ENCODE data around the gene TBCC. TPM values are rescaled to one million over a fixed set of nuclear protein-coding genes. Genes with fewer than 3 reads are reported as not detected.

The TBCC gene
- total and polyA plus RNA-seq, 10 of the 15 experiments (the other 5 are each of a cell fraction or from before 2014, with no cell fraction given), result 2.5 to 41.9 (median 20.3) TPM

DNA sequence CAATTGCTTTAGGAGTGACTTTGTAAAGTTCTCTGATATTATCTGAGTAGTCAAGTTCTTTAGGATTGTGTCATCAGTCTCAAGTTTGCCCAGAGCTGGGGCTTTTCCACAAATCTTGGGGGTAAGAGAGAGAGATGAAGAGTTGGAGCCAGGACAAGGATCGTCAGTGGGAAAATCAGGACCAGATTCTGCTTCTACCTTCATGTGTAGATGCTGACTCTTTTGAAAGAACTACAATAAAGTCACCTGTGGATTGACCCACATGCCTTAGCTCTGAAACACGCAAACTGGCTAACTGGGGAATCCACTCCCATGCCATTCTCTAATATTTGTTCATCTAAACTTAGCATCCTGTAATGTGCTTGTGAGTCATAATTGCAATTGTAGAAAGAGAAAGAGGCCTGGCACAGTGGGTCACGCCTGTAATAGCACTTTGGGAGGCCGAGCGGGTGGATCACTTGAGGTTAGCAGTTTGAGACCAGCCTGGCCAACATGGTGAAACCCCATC is 20.3 kb upstream of the TBCC start (continued):
- TF ChIP-seq, protein P1, sequence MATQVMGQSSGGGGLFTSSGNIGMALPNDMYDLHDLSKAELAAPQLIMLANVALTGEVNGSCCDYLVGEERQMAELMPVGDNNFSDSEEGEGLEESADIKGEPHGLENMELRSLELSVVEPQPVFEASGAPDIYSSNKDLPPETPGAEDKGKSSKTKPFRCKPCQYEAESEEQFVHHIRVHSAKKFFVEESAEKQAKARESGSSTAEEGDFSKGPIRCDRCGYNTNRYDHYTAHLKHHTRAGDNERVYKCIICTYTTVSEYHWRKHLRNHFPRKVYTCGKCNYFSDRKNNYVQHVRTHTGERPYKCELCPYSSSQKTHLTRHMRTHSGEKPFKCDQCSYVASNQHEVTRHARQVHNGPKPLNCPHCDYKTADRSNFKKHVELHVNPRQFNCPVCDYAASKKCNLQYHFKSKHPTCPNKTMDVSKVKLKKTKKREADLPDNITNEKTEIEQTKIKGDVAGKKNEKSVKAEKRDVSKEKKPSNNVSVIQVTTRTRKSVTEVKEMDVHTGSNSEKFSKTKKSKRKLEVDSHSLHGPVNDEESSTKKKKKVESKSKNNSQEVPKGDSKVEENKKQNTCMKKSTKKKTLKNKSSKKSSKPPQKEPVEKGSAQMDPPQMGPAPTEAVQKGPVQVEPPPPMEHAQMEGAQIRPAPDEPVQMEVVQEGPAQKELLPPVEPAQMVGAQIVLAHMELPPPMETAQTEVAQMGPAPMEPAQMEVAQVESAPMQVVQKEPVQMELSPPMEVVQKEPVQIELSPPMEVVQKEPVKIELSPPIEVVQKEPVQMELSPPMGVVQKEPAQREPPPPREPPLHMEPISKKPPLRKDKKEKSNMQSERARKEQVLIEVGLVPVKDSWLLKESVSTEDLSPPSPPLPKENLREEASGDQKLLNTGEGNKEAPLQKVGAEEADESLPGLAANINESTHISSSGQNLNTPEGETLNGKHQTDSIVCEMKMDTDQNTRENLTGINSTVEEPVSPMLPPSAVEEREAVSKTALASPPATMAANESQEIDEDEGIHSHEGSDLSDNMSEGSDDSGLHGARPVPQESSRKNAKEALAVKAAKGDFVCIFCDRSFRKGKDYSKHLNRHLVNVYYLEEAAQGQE (IDR thresholded peaks at IDR 0.05; ENCODE audit: low read depth, low read length), result no peak
- TF ChIP-seq MXI1 (IDR thresholded peaks at IDR 0.05; ENCODE audit: low read depth, low read length), result no peak
- TF ChIP-seq, protein P2, sequence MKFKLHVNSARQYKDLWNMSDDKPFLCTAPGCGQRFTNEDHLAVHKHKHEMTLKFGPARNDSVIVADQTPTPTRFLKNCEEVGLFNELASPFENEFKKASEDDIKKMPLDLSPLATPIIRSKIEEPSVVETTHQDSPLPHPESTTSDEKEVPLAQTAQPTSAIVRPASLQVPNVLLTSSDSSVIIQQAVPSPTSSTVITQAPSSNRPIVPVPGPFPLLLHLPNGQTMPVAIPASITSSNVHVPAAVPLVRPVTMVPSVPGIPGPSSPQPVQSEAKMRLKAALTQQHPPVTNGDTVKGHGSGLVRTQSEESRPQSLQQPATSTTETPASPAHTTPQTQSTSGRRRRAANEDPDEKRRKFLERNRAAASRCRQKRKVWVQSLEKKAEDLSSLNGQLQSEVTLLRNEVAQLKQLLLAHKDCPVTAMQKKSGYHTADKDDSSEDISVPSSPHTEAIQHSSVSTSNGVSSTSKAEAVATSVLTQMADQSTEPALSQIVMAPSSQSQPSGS (IDR thresholded peaks at IDR 0.05; ENCODE audit: low read length), result no peak

DNA sequence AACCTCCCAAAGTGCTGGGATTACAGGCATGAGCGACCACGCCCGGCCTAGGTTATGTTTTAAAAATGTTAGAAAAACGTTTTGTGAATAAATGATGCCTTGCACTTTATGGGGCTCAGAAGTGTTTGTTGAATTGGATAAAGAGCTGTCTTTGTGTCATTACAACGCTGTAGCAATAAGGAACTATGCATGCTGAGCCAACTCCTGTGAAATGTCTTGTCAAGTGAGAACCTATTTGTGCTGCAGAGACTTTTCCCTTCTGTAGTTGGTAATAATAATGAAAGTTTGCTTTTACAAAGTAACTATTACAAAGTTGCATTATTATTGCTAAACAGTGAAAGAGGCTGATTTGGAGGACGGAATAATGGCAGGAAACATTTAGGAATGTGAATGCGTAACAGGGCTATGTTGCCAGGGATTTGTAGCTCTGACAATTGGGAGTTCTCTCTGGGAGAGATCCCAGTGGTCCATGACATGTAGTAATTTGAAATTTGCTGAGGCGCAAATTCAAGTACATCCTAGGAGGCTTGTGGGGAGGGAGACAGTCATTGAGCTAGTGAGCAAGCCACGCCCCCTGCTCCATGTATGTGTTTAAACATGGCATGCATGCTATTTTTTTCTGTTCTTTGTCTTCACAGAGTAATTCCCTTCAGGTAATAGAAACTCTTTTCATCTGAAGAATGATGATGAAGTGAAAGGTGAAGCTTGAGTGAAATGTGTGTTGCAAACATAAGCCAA is 19.2 kb upstream of the TBCC start:
- ChIA-PET POLR2A (interaction anchor here (1.4 kb wide), 1 partner anchor 20 kb away, joined by 5 read pairs; the partner anchor contains the start of gene TBCC), RAD21 (ENCODE audit: unreplicated experiment) (interaction anchor here (1.0 to 1.2 kb wide), 2 partner anchors 18 to 26 kb away, joined by 3 to 4 read pairs; no protein-coding TSS in a partner anchor), CTCF (no interaction called here), SMC1A (ENCODE audit: uncharacterized antibody, unreplicated experiment) (interaction anchor here (0.9 to 9.6 kb wide), 2 partner anchors 18 to 28 kb away, joined by 3 to 92 read pairs; partner anchors contain the start of gene TBCC)
- ATAC-seq (no peak), DNase-seq (ENCODE audit: low read depth, low spot score) (no peak), FAIRE-seq (peak; percentile 57)
- Histone ChIP-seq H3K4me3 (no peak overlapping the region), H3K9me3 (replicated peaks; ENCODE audit: control insufficient read depth, insufficient read depth, low read length) (no peaks in the 10 kb centered on the region), H3K4me1 (ENCODE audit: control insufficient read depth, insufficient read depth, low read length) (no peaks in the 10 kb centered on the region), H3K27ac (ENCODE audit: control insufficient read depth, insufficient read depth) (no peak overlapping the region), H3K79me2 (ENCODE audit: control insufficient read depth, insufficient read depth, low read length) (no peaks in the 10 kb centered on the region), H4K20me1 (ENCODE audit: control insufficient read depth, insufficient read depth) (no peaks in the 10 kb centered on the region), H3K27me3 (replicated peaks in 1 of 2; ENCODE audit: control insufficient read depth in 2 of 2, insufficient read depth in 2 of 2, low read length in 1 of 2) (no peaks in the 10 kb centered on the region), H3K4me2 (ENCODE audit: control insufficient read depth, insufficient read depth) (no peak overlapping the region), H3K36me3 (ENCODE audit: control insufficient read depth in 2 of 2, insufficient read depth in 2 of 2, low read length in 1 of 2) (no peaks in the 10 kb centered on the region), H2AFZ (ENCODE audit: control insufficient read depth, low read depth, low read length) (no peak overlapping the region), H3K9ac (ENCODE audit: control insufficient read depth, insufficient read depth, low read length) (no peak overlapping the region)
- BruUV-seq (replicated peaks), result no TSS peak
- 71% methylated on average over 9 of the region's 9 CpGs for WGBS (ENCODE audit: insufficient coverage, insufficient replicate concordance, low lambda C conversion rate, missing lambda C conversion rate)
- TF ChIP-seq TBL1XR1 (IDR thresholded peaks at IDR 0.05; ENCODE audit: low read depth, low read length) (no peak), PML (IDR thresholded peaks at IDR 0.05; ENCODE audit: low read length) (no peak), SMC3 (IDR thresholded peaks at IDR 0.05; ENCODE audit: borderline replicate concordance, low read length) (no peak), SREBF1 (IDR thresholded peaks at IDR 0.05; ENCODE audit: low read length) (no peak), SPI1 (IDR thresholded peaks at IDR 0.05; ENCODE audit: borderline replicate concordance, insufficient read depth, low read depth, low read length) (no peak), POLR2AphosphoS2 (IDR thresholded peaks at IDR 0.05; ENCODE audit: low read depth, low read length) (no peak), TCF12 (IDR thresholded peaks at IDR 0.05; ENCODE audit: low read depth, low read length) (no peak)
- TF ChIP-seq, protein P3, sequence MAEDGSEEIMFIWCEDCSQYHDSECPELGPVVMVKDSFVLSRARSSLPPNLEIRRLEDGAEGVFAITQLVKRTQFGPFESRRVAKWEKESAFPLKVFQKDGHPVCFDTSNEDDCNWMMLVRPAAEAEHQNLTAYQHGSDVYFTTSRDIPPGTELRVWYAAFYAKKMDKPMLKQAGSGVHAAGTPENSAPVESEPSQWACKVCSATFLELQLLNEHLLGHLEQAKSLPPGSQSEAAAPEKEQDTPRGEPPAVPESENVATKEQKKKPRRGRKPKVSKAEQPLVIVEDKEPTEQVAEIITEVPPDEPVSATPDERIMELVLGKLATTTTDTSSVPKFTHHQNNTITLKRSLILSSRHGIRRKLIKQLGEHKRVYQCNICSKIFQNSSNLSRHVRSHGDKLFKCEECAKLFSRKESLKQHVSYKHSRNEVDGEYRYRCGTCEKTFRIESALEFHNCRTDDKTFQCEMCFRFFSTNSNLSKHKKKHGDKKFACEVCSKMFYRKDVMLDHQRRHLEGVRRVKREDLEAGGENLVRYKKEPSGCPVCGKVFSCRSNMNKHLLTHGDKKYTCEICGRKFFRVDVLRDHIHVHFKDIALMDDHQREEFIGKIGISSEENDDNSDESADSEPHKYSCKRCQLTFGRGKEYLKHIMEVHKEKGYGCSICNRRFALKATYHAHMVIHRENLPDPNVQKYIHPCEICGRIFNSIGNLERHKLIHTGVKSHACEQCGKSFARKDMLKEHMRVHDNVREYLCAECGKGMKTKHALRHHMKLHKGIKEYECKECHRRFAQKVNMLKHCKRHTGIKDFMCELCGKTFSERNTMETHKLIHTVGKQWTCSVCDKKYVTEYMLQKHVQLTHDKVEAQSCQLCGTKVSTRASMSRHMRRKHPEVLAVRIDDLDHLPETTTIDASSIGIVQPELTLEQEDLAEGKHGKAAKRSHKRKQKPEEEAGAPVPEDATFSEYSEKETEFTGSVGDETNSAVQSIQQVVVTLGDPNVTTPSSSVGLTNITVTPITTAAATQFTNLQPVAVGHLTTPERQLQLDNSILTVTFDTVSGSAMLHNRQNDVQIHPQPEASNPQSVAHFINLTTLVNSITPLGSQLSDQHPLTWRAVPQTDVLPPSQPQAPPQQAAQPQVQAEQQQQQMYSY (CRISPR knock-in tag; IDR thresholded peaks at IDR 0.05), result no peak
- intact Hi-C loops (cut with micrococcal nuclease; ENCODE audit: unreplicated experiment) (no loop called here), in situ Hi-C loops (cut with MboI) (no loop called here)
